ENCODE data around the gene MYO1D.
A peak's percentile ranks its signal among the peaks of the same experiment; 100 is the strongest.

MYO1D gene

GRCh38 chr17:32564325-32564724 lies 312.6 kb downstream of the MYO1D start:
- TF ChIP-seq, protein P1, sequence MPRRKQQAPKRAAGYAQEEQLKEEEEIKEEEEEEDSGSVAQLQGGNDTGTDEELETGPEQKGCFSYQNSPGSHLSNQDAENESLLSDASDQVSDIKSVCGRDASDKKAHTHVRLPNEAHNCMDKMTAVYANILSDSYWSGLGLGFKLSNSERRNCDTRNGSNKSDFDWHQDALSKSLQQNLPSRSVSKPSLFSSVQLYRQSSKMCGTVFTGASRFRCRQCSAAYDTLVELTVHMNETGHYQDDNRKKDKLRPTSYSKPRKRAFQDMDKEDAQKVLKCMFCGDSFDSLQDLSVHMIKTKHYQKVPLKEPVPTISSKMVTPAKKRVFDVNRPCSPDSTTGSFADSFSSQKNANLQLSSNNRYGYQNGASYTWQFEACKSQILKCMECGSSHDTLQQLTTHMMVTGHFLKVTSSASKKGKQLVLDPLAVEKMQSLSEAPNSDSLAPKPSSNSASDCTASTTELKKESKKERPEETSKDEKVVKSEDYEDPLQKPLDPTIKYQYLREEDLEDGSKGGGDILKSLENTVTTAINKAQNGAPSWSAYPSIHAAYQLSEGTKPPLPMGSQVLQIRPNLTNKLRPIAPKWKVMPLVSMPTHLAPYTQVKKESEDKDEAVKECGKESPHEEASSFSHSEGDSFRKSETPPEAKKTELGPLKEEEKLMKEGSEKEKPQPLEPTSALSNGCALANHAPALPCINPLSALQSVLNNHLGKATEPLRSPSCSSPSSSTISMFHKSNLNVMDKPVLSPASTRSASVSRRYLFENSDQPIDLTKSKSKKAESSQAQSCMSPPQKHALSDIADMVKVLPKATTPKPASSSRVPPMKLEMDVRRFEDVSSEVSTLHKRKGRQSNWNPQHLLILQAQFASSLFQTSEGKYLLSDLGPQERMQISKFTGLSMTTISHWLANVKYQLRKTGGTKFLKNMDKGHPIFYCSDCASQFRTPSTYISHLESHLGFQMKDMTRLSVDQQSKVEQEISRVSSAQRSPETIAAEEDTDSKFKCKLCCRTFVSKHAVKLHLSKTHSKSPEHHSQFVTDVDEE (CRISPR knock-in tag; IDR thresholded peaks at IDR 0.05) = no peak
- TF ChIP-seq BACH2 (CRISPR knock-in tag; IDR thresholded peaks at IDR 0.05; ENCODE audit: borderline replicate concordance) (no peak), CSDC2 (CRISPR knock-in tag; IDR thresholded peaks at IDR 0.05) (no peak)
- no peak for ATAC-seq

DNA sequence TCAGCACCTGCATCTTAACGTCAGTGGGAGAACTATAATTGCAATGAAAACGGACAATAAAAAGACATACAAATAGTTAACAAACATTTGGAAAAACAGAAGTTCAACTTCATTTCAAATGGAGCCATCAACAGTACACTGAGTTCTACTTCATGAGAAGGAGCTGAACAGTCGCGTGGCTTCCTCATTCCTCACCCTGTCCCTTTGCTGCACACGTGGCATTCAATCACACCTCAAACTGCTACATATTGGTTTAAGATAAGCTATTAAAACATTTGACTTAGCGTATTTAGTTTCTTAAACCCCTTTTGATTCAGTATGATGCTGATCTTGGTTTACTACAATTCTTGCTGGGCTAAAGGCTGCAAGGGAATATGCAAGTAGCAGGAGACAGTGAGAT lies 313.3 kb downstream of the MYO1D start:
- TF ChIP-seq SNAI2 (CRISPR knock-in tag; IDR thresholded peaks at IDR 0.05) (no peak), ESRRG (CRISPR knock-in tag; IDR thresholded peaks at IDR 0.05) (no peak), ZFP3 (CRISPR knock-in tag; IDR thresholded peaks at IDR 0.05) (no peak), CREB5 (CRISPR knock-in tag; IDR thresholded peaks at IDR 0.05; ENCODE audit: low read depth) (no peak), OSR1 (CRISPR knock-in tag; IDR thresholded peaks at IDR 0.05) (no peak), TOX (CRISPR knock-in tag; IDR thresholded peaks at IDR 0.05; ENCODE audit: borderline replicate concordance) (no peak), ZNF565 (CRISPR knock-in tag; conservative IDR thresholded peaks at IDR 0.05; ENCODE audit: low read depth) (no peak), GLIS3 (CRISPR knock-in tag; IDR thresholded peaks at IDR 0.05) (no peak)
- TF ChIP-seq, protein P1 (CRISPR knock-in tag; IDR thresholded peaks at IDR 0.05) = no peak

DNA sequence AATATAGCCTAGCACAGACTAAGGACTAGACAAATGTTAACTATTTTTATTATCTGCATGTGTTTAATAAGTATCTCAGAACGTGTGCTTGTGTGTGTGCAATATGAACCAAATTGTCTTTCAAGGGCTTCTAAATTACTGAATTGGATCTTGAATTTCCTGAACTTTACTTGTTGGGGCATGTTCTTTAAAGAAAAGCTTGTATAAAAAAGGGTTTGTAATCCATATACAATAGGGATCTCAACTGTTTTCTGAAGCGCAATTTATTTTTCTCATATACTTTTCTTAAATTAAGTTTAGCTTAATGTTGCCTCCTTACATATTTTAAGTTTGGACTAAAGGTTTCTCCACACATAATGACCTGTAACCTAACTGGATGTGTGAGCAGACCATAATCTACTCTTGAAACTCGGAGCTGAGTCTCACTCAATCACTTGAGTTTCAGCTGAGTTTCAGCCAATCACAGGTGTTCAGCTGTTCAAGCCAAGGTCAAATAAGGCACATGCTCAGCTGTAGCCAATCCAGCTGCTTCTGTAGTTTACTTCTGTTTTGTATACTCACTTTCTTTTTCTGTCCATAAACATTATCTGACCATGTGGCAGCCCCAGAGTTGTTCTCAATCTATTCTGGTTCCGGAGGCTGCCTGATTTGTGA lies 317.8 kb downstream of the MYO1D start:
- peak; percentile 51; the same call in 2 of the 3 replicates for ATAC-seq
- no peak for TF ChIP-seq ESRRG (CRISPR knock-in tag; IDR thresholded peaks at IDR 0.05)
- TF ChIP-seq RARB (CRISPR knock-in tag; IDR thresholded peaks at IDR 0.05) = no peak
- no peak for TF ChIP-seq TCF4 (CRISPR knock-in tag; IDR thresholded peaks at IDR 0.05; ENCODE audit: borderline replicate concordance)
- TF ChIP-seq ZFP3 (CRISPR knock-in tag; IDR thresholded peaks at IDR 0.05) = no peak
- no peak for TF ChIP-seq CSDC2 (CRISPR knock-in tag; IDR thresholded peaks at IDR 0.05)
- no peak for TF ChIP-seq CSRNP3 (CRISPR knock-in tag; IDR thresholded peaks at IDR 0.05)
- no peak for TF ChIP-seq GLIS3 (CRISPR knock-in tag; IDR thresholded peaks at IDR 0.05)
- no peak for TF ChIP-seq TOX (CRISPR knock-in tag; IDR thresholded peaks at IDR 0.05; ENCODE audit: borderline replicate concordance)
- no peak for TF ChIP-seq ZC3H10 (CRISPR knock-in tag; IDR thresholded peaks at IDR 0.05)
- no peak for TF ChIP-seq ZNF565 (CRISPR knock-in tag; conservative IDR thresholded peaks at IDR 0.05; ENCODE audit: low read depth)
- TF ChIP-seq PPARA (CRISPR knock-in tag; IDR thresholded peaks at IDR 0.05; ENCODE audit: borderline replicate concordance) = no peak
- no peak for TF ChIP-seq ZNF70 (CRISPR knock-in tag; IDR thresholded peaks at IDR 0.05)

More for the DNA sequence above, 313.3 kb downstream of the MYO1D start:
- ATAC-seq = no peak

- no peak for ATAC-seq
- no peak for TF ChIP-seq ZNF565 (CRISPR knock-in tag; conservative IDR thresholded peaks at IDR 0.05; ENCODE audit: low read depth)
- TF ChIP-seq OSR1 (CRISPR knock-in tag; IDR thresholded peaks at IDR 0.05) = no peak
- TF ChIP-seq POU6F1 (CRISPR knock-in tag; IDR thresholded peaks at IDR 0.05; ENCODE audit: borderline replicate concordance, low read depth) = no peak
- TF ChIP-seq, protein P2, sequence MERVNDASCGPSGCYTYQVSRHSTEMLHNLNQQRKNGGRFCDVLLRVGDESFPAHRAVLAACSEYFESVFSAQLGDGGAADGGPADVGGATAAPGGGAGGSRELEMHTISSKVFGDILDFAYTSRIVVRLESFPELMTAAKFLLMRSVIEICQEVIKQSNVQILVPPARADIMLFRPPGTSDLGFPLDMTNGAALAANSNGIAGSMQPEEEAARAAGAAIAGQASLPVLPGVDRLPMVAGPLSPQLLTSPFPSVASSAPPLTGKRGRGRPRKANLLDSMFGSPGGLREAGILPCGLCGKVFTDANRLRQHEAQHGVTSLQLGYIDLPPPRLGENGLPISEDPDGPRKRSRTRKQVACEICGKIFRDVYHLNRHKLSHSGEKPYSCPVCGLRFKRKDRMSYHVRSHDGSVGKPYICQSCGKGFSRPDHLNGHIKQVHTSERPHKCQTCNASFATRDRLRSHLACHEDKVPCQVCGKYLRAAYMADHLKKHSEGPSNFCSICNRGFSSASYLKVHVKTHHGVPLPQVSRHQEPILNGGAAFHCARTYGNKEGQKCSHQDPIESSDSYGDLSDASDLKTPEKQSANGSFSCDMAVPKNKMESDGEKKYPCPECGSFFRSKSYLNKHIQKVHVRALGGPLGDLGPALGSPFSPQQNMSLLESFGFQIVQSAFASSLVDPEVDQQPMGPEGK (CRISPR knock-in tag; IDR thresholded peaks at IDR 0.05; ENCODE audit: borderline replicate concordance) = no peak
- no peak for TF ChIP-seq RARB (CRISPR knock-in tag; IDR thresholded peaks at IDR 0.05)
- no peak for TF ChIP-seq ZC3H10 (CRISPR knock-in tag; IDR thresholded peaks at IDR 0.05)
- TF ChIP-seq SNAI2 (CRISPR knock-in tag; IDR thresholded peaks at IDR 0.05) = no peak
- no peak for TF ChIP-seq ZNF70 (CRISPR knock-in tag; IDR thresholded peaks at IDR 0.05)
- TF ChIP-seq CSRNP3 (CRISPR knock-in tag; IDR thresholded peaks at IDR 0.05) = no peak
Measured at GRCh38 chr17:32558326-32558955, 318.5 kb downstream of the MYO1D start.
